ENCODE results near the gene ZPBP. TPM values are rescaled to one million over a fixed set of nuclear protein-coding genes. Genes with fewer than 3 reads are reported as not detected.
A peak's percentile ranks its signal among the peaks of the same experiment; 100 is the strongest.

The ZPBP gene
- total and polyA plus RNA-seq, 2 donors from 2014 or later, result 0.22 TPM; not detected in 1

DNA sequence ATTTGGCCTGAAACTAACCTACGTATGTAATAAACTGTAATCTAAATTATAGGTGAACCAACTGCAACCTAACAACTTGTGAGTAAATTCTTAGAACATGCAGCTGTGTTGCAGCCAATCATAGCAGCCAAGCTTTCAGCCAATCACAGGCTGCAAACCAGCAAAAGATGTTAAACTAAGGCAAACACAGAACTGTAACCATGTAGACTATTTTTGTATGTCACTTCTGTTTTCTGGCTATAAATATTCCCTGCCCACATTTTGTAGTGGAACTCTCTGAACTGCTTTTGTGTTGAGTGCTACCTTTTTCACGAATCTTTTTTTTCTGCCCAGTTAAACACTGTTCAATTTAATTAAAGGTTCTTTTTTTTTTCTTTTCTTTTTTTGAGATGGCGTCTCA, 28.2 kb upstream of the ZPBP start:
- no peak for TF ChIP-seq CTCF (IDR thresholded peaks at IDR 0.05; ENCODE audit: borderline replicate concordance, extremely low read depth, insufficient read depth)
- H3K9me3 ChIP-seq (ENCODE audit: control insufficient read depth in 2 of 3, insufficient read depth in 1 of 3, low read length in 3 of 3), result no peaks in the 10 kb centered on the region
- no peak overlapping the region for H3K4me3 ChIP-seq (ENCODE audit: low read length in 3 of 3)
- H3K27me3 ChIP-seq (ENCODE audit: control insufficient read depth, insufficient read depth, low read length), result no peaks in the 10 kb centered on the region
- H3K36me3 ChIP-seq (ENCODE audit: control insufficient read depth in 2 of 3, insufficient read depth in 3 of 3, low read length in 3 of 3), result no peaks in the 10 kb centered on the region
- intact Hi-C loops (cut with DNase I), result no loop called here
- H3K9ac ChIP-seq (ENCODE audit: low read length in 3 of 3), result no peak overlapping the region
- FAIRE-seq (no peak), DNase-seq (no peak)
- H3K4me1 ChIP-seq (ENCODE audit: control insufficient read depth in 2 of 3, insufficient read depth in 2 of 3, low read depth in 1 of 3, low read length in 3 of 3), result no peaks in the 10 kb centered on the region
- no peak overlapping the region for H3K27ac ChIP-seq (ENCODE audit: low read depth in 2 of 2, low read length in 2 of 2)

DNA sequence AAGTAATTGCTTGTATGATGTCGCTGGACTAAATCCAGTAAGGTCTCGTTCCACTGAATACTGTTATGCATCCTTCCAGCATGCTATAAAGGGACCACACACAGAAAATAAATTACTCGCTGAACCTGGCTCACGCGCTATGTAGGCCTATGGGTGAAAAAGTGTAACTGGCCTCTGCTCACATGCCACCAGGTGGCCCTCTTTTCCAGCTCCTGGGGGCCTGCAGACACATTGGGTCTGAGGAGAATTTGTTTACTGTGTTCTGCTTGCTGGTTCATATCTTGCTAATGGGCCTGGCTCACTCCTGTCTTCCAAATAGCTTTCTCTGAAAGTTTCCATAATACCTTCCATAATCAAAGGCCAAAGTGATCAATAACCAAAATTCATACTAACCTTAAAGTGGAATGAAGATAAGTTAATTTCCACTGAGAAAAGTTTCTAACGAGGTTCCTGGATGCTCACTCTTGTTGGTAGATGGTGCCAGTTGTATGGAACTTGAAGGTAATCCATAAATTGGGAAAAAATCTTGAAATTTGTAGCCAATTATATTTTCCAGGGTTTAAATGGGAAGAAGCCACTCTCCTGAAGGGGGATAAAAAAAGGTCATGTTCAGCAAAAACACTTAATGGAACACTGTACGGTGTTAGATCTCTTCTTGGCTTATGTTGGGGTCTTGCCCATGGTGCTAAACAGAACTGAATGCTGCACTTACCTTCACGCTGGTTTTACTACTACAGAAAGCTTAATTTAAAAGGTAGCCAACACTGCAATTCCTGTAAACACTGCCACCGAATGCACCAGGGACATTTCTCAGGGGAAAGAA, 27.0 kb upstream of the ZPBP start:
- DNase-seq (peak in 2 of 5 donors; percentile 13 to 19), FAIRE-seq (no peak)
- no peaks in the 10 kb centered on the region for H3K36me3 ChIP-seq (ENCODE audit: control insufficient read depth in 2 of 3, insufficient read depth in 3 of 3, low read length in 3 of 3)
- no peak overlapping the region for H3K9ac ChIP-seq (ENCODE audit: low read length in 3 of 3)
- H3K4me3 ChIP-seq (ENCODE audit: low read length in 3 of 3), result no peak overlapping the region
- H3K9me3 ChIP-seq (ENCODE audit: control insufficient read depth in 2 of 3, insufficient read depth in 1 of 3, low read length in 3 of 3), result no peaks in the 10 kb centered on the region
- no peaks in the 10 kb centered on the region for H3K27me3 ChIP-seq (ENCODE audit: control insufficient read depth, insufficient read depth, low read length)
- no peak for TF ChIP-seq CTCF (IDR thresholded peaks at IDR 0.05; ENCODE audit: borderline replicate concordance, extremely low read depth, insufficient read depth)
- H3K4me1 ChIP-seq (ENCODE audit: control insufficient read depth in 2 of 3, insufficient read depth in 2 of 3, low read depth in 1 of 3, low read length in 3 of 3), result no peaks in the 10 kb centered on the region
- H3K27ac ChIP-seq (ENCODE audit: low read depth in 2 of 2, low read length in 2 of 2), result no peak overlapping the region
- intact Hi-C loops (cut with DNase I), result no loop called here

DNA sequence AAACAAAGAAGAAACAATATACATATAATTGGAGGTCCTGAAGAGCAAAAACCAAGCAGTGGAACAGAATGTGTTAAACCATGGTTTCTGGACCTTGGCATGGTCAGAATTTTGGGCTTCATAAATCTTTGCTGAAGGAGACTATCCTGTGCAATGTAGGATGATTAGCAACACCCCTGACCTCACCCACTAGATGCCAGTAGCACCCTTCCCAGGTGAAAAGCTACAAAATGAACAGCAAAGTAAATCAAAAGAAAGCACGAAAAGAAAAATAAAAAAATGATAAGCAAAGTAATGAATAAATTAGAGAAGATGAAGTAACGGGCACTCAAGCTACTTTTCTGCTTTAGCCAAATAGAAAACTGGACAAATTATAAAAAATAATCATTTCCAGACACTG, 19.2 kb upstream of the ZPBP start:
- H3K27me3 ChIP-seq (ENCODE audit: control insufficient read depth, insufficient read depth, low read length), result no peaks in the 10 kb centered on the region
- no peak for FAIRE-seq
- intact Hi-C loops (cut with DNase I), result no loop called here
- no peak for TF ChIP-seq CTCF (IDR thresholded peaks at IDR 0.05; ENCODE audit: borderline replicate concordance, extremely low read depth, insufficient read depth)
- no peak overlapping the region for H3K4me3 ChIP-seq (ENCODE audit: low read length in 3 of 3)
- peaks cover 0 to 7% (median 0%) of the 10 kb centered on the region in 3 donors for H3K9me3 ChIP-seq (ENCODE audit: control insufficient read depth in 2 of 3, insufficient read depth in 1 of 3, low read length in 3 of 3)
- DNase-seq, result no peak
- no peaks in the 10 kb centered on the region for H3K36me3 ChIP-seq (ENCODE audit: control insufficient read depth in 2 of 3, insufficient read depth in 3 of 3, low read length in 3 of 3)
- no peaks in the 10 kb centered on the region for H3K4me1 ChIP-seq (ENCODE audit: control insufficient read depth in 2 of 3, insufficient read depth in 2 of 3, low read depth in 1 of 3, low read length in 3 of 3)
- no peak overlapping the region for H3K27ac ChIP-seq (ENCODE audit: low read depth in 2 of 2, low read length in 2 of 2)
- no peak overlapping the region for H3K9ac ChIP-seq (ENCODE audit: low read length in 3 of 3)
